ENCODE data around the gene TMEM108.

DNA sequence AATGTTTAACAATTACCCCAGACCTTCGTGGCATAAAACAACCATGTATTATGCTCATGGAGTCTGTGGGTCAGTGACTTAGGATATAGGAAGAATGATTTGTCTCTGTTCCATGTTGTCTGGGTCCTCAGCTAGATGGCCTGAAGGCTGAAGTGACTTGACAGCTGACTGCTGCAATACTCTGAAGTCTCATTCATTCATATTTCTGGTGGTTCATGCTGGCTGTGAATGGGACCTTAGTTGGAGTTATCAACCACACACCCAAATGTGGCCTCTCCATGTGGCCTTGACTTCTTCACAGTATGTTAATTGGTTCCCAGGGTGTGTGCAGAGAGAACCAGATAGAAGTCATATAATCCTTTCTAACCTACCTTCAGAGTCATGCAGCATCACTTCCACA is 216.5 kb downstream of the TMEM108 start:
- TF ChIP-seq, protein P1, sequence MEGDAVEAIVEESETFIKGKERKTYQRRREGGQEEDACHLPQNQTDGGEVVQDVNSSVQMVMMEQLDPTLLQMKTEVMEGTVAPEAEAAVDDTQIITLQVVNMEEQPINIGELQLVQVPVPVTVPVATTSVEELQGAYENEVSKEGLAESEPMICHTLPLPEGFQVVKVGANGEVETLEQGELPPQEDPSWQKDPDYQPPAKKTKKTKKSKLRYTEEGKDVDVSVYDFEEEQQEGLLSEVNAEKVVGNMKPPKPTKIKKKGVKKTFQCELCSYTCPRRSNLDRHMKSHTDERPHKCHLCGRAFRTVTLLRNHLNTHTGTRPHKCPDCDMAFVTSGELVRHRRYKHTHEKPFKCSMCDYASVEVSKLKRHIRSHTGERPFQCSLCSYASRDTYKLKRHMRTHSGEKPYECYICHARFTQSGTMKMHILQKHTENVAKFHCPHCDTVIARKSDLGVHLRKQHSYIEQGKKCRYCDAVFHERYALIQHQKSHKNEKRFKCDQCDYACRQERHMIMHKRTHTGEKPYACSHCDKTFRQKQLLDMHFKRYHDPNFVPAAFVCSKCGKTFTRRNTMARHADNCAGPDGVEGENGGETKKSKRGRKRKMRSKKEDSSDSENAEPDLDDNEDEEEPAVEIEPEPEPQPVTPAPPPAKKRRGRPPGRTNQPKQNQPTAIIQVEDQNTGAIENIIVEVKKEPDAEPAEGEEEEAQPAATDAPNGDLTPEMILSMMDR (IDR thresholded peaks at IDR 0.05; ENCODE audit: low read length), result no peak
- no peak for TF ChIP-seq EZH2 (IDR thresholded peaks at IDR 0.05; ENCODE audit: borderline replicate concordance, low read length)

All from OCI-LY1 (cell line).